DND-41 (cell line): ENCODE results near the gene CHD6.

Experiments
- ATAC-seq: fragments of 200-7000 bp; cut with Tn5 transposase; 3 replicates; pipeline ENCODE4 v1.9.1; 2021; ENCODE audit warnings: low read depth; ENCODE audit not compliant: insufficient read depth
- DNase-seq: peaks from one replicate; pipeline ENCODE4 v3.0.0-alpha.2; 2020
- H2AFZ ChIP-seq: 2 replicates; pipeline ENCODE4 v1.6.0; 2012; ENCODE audit warnings: low read depth, low read length
- H3K27ac ChIP-seq: 2 replicates; pipeline ENCODE4 v1.5.1; 2012; ENCODE audit warnings: low read length, inconsistent platforms
- H3K27me3 ChIP-seq: fragments of 200-600 bp; sonication (generic); 2 replicates; pipeline ENCODE4 v1.6.0; 2012; ENCODE audit warnings: low read length, mild to moderate bottlenecking, inconsistent platforms; ENCODE audit not compliant: insufficient read depth, poor library complexity
- H3K36me3 ChIP-seq: 2 replicates; pipeline ENCODE4 v1.5.1; 2012; ENCODE audit warnings: low read length, inconsistent platforms; ENCODE audit not compliant: insufficient read depth
- H3K4me1 ChIP-seq: 2 replicates; pipeline ENCODE4 v1.5.1; 2012; ENCODE audit warnings: mild to moderate bottlenecking, low read length; ENCODE audit not compliant: insufficient read depth
- H3K4me2 ChIP-seq: 2 replicates; pipeline ENCODE4 v1.6.0; 2012; ENCODE audit warnings: mild to moderate bottlenecking, moderate library complexity, low read length, inconsistent platforms; ENCODE audit not compliant: insufficient read depth
- H3K4me3 ChIP-seq, 2 experiments: fragments of 200-600 bp in 1 of 2; shearing (Covaris generic) in 1 of 2; 2 replicates each; pipeline ENCODE4 v1.5.1; 2012 to 2016; ENCODE audit warnings: inconsistent platforms in 2 of 2, low read length in 2 of 2, mild to moderate bottlenecking in 2 of 2, low read depth in 1 of 2, moderate library complexity in 1 of 2
- H3K79me2 ChIP-seq: 2 replicates; pipeline ENCODE4 v1.6.0; 2012; ENCODE audit warnings: low read length, inconsistent platforms; ENCODE audit not compliant: insufficient read depth
- H3K9ac ChIP-seq: 2 replicates; pipeline ENCODE4 v1.6.0; 2012; ENCODE audit warnings: low read depth, mild to moderate bottlenecking, inconsistent platforms, low read length, moderate library complexity
- H3K9me3 ChIP-seq: 2 replicates; pipeline ENCODE4 v1.5.1; 2012; ENCODE audit warnings: low read length, moderate library complexity, mild to moderate bottlenecking, inconsistent platforms; ENCODE audit not compliant: insufficient read depth, severe bottlenecking
- H4K20me1 ChIP-seq: 2 replicates; pipeline ENCODE4 v1.6.0; 2012; ENCODE audit warnings: low read length; ENCODE audit not compliant: insufficient read depth
- CTCF ChIP-seq: IDR thresholded peaks from 2 replicates; pipeline ENCODE4 v1.5.1; 2012; ENCODE audit warnings: borderline replicate concordance, low read length, moderate library complexity, mild to moderate bottlenecking; ENCODE audit not compliant: poor library complexity, severe bottlenecking; ENCODE audit errors: extremely low read depth
- EZH2 ChIP-seq: IDR thresholded peaks from 3 replicates; pipeline ENCODE4 v1.6.1; 2012; ENCODE audit warnings: borderline replicate concordance, low read depth, mild to moderate bottlenecking, moderate library complexity, low read length, inconsistent platforms; ENCODE audit not compliant: severe bottlenecking

The CHD6 gene

GRCh38 chr20:41572010-41572572, 46.1 kb downstream of the CHD6 start:
- TF ChIP-seq EZH2: no peak
- TF ChIP-seq CTCF: no peak
- no peak overlapping the region for H3K9ac ChIP-seq
- no peak overlapping the region for H3K4me3 ChIP-seq
- DNase-seq (no peak), ATAC-seq (no peak)
- H3K27ac ChIP-seq: no peak overlapping the region
- no peaks in the 10 kb centered on the region for H3K27me3 ChIP-seq
- H3K9me3 ChIP-seq: peaks cover 4% of the 10 kb centered on the region
- no peaks in the 10 kb centered on the region for H3K4me1 ChIP-seq
- H3K36me3 ChIP-seq: peaks cover 8% of the 10 kb centered on the region; the same call in 1 of the 2 replicates
- no peak overlapping the region for H3K4me2 ChIP-seq
- no peak overlapping the region for H2AFZ ChIP-seq
- peaks cover 69% of the 10 kb centered on the region for H4K20me1 ChIP-seq
- H3K79me2 ChIP-seq: peaks cover 98% of the 10 kb centered on the region

DNA sequence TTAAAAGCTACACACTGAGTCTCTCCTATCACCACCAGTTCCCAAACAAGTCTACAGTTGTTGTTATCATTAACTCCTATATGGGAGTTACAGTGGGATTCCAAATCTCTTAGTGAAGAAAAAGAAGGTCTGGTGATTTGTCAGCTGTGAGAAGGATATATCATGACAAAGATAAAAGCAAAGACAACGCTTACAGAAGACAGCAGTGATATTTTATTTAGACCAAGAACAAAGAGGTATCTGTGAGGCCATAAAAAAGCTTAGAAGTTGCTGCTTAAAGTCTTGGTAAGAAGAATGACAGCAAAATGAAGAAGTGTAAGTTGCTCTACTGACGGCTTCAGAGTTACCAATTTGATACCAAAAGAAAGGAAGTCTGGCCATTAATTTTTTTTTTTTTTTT, 47.2 kb downstream of the CHD6 start:
- peaks cover 16% of the 10 kb centered on the region for H3K36me3 ChIP-seq
- no peaks in the 10 kb centered on the region for H3K4me1 ChIP-seq
- H3K4me3 ChIP-seq: no peak overlapping the region
- DNase-seq (no peak), ATAC-seq (no peak)
- no peak overlapping the region for H2AFZ ChIP-seq
- TF ChIP-seq EZH2 (no peak), CTCF (no peak)
- no peak overlapping the region for H3K9ac ChIP-seq
- peaks cover 98% of the 10 kb centered on the region for H3K79me2 ChIP-seq
- H3K27ac ChIP-seq: no peak overlapping the region
- peaks cover 79% of the 10 kb centered on the region for H4K20me1 ChIP-seq
- H3K9me3 ChIP-seq: peaks cover 4% of the 10 kb centered on the region
- no peaks in the 10 kb centered on the region for H3K27me3 ChIP-seq
- no peak overlapping the region for H3K4me2 ChIP-seq

- TF ChIP-seq EZH2 (no peak), CTCF (no peak)
- Histone ChIP-seq H3K36me3 (peaks cover 16% of the 10 kb centered on the region), H3K4me1 (no peaks in the 10 kb centered on the region), H3K4me3 (no peak overlapping the region), H3K79me2 (peaks cover 98% of the 10 kb centered on the region), H3K4me2 (no peak overlapping the region), H3K9ac (no peak overlapping the region), H2AFZ (no peak overlapping the region), H3K27me3 (no peaks in the 10 kb centered on the region), H3K27ac (no peak overlapping the region), H4K20me1 (peaks cover 83% of the 10 kb centered on the region), H3K9me3 (peaks cover 3% of the 10 kb centered on the region)
- no peak for ATAC-seq
- DNase-seq: no peak
Observed at GRCh38 chr20:41570557-41570956, 47.6 kb downstream of the CHD6 start.
